ENCODE results near the gene DENND1A. TPM values are rescaled to one million over a fixed set of nuclear protein-coding genes. Genes with fewer than 3 reads are reported as not detected.

The DENND1A gene
- total RNA-seq, 3 donors from 2014 or later: 18.4 to 21.3 (median 20.1) TPM

GRCh38 chr9:123606141-123606540 is 323.8 kb downstream of the DENND1A start:
- no peaks in the 10 kb centered on the region for H3K27me3 ChIP-seq
- no peak overlapping the region for H3K27ac ChIP-seq
- no peak for DNase-seq (ENCODE audit: low spot score in 2 of 2)
- H3K9me3 ChIP-seq: no peaks in the 10 kb centered on the region
- TF ChIP-seq POLR2AphosphoS5 (IDR thresholded peaks at IDR 0.05) (no peak), POLR2A (IDR thresholded peaks at IDR 0.05) (no peak), CTCF (IDR thresholded peaks at IDR 0.05) (no peak)
- H3K4me1 ChIP-seq: no peaks in the 10 kb centered on the region
- H3K36me3 ChIP-seq: no peaks in the 10 kb centered on the region
- intact Hi-C loops (cut with DNase I; ENCODE audit: low total_unique reads): no loop called here
- H3K4me3 ChIP-seq: no peak overlapping the region

GRCh38 chr9:123605286-123605685 is 324.6 kb downstream of the DENND1A start:
- Histone ChIP-seq H3K9me3 (no peaks in the 10 kb centered on the region), H3K27me3 (no peaks in the 10 kb centered on the region), H3K4me3 (no peak overlapping the region), H3K4me1 (no peaks in the 10 kb centered on the region), H3K36me3 (no peaks in the 10 kb centered on the region), H3K27ac (no peak overlapping the region)
- intact Hi-C loops (cut with DNase I; ENCODE audit: low total_unique reads): no loop called here
- no peak for DNase-seq (ENCODE audit: low spot score in 2 of 2)
- TF ChIP-seq POLR2AphosphoS5 (IDR thresholded peaks at IDR 0.05) (no peak), CTCF (IDR thresholded peaks at IDR 0.05) (no peak), POLR2A (IDR thresholded peaks at IDR 0.05) (no peak)

GRCh38 chr9:123604861-123605260 is 325.1 kb downstream of the DENND1A start:
- Histone ChIP-seq H3K4me3 (no peak overlapping the region), H3K27ac (no peak overlapping the region), H3K36me3 (no peaks in the 10 kb centered on the region), H3K27me3 (no peaks in the 10 kb centered on the region), H3K4me1 (no peaks in the 10 kb centered on the region), H3K9me3 (no peaks in the 10 kb centered on the region)
- DNase-seq (ENCODE audit: low spot score in 2 of 2): no peak
- intact Hi-C loops (cut with DNase I; ENCODE audit: low total_unique reads): no loop called here
- TF ChIP-seq CTCF (IDR thresholded peaks at IDR 0.05) (no peak), POLR2A (IDR thresholded peaks at IDR 0.05) (no peak), POLR2AphosphoS5 (IDR thresholded peaks at IDR 0.05) (no peak)

- intact Hi-C loops (cut with DNase I; ENCODE audit: low total_unique reads): no loop called here
- DNase-seq (ENCODE audit: low spot score in 2 of 2): no peak
Measured at GRCh38 chr9:123601828-123602227, 328.1 kb downstream of the DENND1A start.

GRCh38 chr9:123599781-123600180 is 330.1 kb downstream of the DENND1A start:
- H3K9me3 ChIP-seq: no peaks in the 10 kb centered on the region
- H3K4me1 ChIP-seq: no peaks in the 10 kb centered on the region
- H3K36me3 ChIP-seq: no peaks in the 10 kb centered on the region
- no peak for DNase-seq (ENCODE audit: low spot score in 2 of 2)
- TF ChIP-seq POLR2AphosphoS5 (IDR thresholded peaks at IDR 0.05): no peak
- no peak for TF ChIP-seq CTCF (IDR thresholded peaks at IDR 0.05)
- TF ChIP-seq POLR2A (IDR thresholded peaks at IDR 0.05): no peak
- H3K4me3 ChIP-seq: no peak overlapping the region
- H3K27me3 ChIP-seq: no peaks in the 10 kb centered on the region
- intact Hi-C loops (cut with DNase I; ENCODE audit: low total_unique reads): no loop called here
- no peak overlapping the region for H3K27ac ChIP-seq

More at GRCh38 chr9:123601828-123602227, 328.1 kb downstream of the DENND1A start:
- Histone ChIP-seq H3K27ac (no peak overlapping the region), H3K9me3 (no peaks in the 10 kb centered on the region), H3K4me1 (no peaks in the 10 kb centered on the region), H3K27me3 (no peaks in the 10 kb centered on the region), H3K4me3 (no peak overlapping the region), H3K36me3 (no peaks in the 10 kb centered on the region)
- TF ChIP-seq POLR2AphosphoS5 (IDR thresholded peaks at IDR 0.05) (no peak), CTCF (IDR thresholded peaks at IDR 0.05) (no peak), POLR2A (IDR thresholded peaks at IDR 0.05) (no peak)
